DMS114 treated with DMSO at 0.1 percent for 48 hours (cell line): ENCODE data around the gene NPM1.
"Not testable (repeated sequence)": the region's sequence is repeated elsewhere in the genome, so short reads cannot be mapped to it uniquely, and the experiment has no call there.

Experiments used
- DNase-seq: peaks from one replicate; lab custom pipeline; 2025; ENCODE audit not compliant: unreplicated experiment; lab: John Stamatoyannopoulos, UW

Gene NPM1

DNA sequence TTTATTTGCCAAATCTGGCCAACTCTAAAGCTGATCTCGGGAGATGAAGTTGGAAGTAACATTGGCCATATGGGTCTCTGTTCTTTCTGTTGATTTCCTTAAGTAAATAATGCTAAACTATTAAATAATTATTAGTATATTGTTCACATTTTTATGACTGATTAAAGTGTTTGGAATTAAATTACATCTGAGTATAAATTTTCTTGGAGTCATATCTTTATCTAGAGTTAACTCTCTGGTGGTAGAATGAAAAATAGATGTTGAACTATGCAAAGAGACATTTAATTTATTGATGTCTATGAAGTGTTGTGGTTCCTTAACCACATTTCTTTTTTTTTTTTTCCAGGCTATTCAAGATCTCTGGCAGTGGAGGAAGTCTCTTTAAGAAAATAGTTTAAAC lies 22.5 kb downstream of the NPM1 start:
- DNase-seq, result no peak

DNA sequence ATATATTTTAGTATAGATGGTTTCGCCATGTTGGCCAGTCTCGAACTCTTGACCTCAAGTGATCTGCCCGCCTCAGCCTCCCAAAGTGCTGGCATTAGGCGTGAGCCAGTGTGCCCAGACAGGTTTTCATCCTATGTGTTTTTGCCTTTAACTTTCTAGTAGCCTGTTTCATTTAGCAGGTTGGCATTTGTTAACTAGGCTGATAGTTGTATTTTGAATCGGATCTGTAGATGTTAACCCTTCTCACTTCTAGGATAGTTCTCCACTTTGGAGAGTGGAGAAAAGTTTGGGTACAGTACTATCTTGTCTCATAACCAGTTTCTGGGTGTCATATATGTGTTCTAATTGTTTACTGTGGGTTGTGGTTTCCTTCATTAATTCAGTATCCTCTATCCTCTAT lies 24.5 kb downstream of the NPM1 start:
- DNase-seq, result no peak

DNA sequence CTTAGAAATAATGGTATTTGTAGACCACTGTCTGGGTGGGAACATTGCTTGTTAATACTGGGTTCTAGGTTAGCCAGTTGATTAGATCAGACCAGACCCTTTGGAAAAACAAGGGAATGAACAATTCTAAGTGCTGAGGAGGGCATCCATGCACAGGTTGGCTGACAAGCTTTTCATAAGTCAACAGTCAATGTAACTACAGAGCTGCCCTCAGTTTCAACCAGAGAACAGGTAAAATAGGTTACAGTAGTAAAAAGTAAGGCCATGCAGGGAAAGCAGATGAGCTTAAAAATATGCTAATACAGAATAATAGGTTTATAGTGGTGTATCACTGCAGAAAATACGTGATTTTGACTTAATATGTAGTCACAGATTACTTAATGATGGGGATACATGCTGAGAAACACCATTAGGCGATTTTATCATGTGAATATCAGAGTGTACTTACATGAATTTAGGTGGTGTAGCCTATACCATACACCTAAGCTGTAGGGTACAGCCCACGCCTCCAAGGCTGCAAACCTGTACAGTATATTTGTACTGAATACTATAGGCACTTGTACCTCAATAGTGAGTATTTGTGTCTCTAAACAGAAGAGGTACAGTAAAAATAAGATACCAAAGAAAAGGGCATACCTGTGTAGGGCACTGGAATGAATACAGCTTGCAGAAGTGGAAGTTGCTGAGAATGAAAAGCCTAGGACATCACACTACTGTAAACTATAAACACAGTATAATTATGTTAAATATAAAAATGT lies 25.7 kb downstream of the NPM1 start:
- DNase-seq, result no peak

DNA sequence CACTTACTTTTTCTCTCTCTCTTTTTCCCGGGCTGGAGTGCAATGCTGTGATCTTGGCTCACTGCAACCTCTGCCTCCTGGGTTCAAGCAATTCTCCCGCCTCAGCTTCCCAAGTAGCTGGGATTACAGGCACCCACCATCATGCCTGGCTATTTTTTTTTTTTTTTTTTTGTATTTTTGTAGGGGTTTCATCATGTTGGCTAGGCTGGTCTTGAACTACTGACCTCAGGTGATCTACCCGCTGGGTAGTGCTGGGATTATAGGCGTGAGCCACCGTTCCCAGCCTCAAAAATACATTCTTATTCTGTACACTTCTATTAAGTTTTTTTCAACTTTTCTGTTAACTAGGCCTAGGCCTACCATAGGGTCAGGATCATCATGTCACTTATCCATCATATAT lies 26.3 kb downstream of the NPM1 start:
- not testable (repeated sequence) for DNase-seq

DNA sequence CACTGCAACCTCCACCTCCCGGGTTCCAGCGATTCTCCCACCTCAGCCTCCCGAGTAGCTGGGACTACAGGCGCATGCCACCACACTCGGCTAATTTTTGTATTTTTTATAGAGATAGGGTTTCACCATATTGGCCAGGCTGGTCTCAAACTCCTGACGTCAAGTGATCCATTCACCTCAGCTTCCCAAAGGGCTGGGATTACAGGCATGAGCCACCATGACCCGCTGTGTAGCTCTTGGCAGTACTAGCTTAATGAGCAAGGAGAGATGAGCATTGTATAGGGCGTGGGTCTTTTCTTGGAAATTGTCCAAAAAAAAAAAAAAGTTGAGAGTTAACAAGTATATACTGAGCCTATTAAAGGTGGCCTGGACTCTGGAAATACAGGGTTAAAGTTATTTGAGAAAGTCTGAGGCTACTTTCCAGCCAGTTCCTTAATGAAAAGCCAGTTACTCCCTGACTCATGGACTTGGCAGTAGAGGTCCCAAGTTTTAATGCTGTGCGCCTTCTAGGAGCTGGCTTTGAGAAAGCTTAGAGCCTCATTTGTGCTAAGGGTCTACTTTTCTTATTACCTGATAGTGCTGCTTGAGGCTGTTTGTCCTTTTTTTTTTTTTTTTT lies 27.6 kb downstream of the NPM1 start:
- no peak for DNase-seq

DNA sequence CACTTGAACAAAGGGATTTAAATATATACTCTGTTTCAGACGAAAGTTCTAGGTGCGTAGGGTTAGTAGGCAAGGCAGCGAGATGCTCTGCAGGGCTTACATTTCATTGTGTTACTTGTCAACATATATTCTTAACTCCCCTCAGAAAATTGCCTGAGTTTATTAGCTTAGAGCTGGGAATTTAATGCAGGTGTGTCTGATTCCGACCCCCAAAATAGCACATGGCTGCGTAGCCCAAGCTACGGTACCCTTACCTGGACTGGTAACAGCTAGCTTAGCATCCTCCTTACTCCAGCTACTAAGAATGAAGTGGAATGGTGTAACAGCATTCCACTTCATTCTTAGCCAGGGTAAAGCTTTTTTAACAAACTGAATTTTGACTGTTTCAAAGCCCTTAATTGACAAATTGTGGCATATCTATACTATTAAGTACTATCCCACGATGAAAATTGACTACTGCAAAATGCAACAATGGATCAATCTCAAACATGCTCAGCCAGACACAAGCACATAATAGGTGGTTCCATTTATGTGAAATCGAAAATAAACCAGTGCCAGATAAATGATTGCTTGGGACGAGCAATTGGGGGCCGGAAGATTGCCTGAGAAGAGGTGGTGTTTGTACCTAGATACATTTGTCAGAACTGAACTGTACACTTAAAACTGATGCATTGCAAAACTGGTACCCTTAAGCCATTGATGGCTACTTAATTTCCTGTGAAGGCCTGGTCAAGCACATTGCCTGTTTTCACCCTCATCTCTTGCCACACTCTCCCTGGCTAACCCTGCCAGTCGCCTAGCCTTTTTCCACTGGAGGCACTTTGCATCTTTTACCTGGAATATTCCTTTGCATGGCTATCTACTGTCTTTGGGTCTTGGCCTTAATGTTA lies 28.8 kb downstream of the NPM1 start:
- no peak for DNase-seq

DNA sequence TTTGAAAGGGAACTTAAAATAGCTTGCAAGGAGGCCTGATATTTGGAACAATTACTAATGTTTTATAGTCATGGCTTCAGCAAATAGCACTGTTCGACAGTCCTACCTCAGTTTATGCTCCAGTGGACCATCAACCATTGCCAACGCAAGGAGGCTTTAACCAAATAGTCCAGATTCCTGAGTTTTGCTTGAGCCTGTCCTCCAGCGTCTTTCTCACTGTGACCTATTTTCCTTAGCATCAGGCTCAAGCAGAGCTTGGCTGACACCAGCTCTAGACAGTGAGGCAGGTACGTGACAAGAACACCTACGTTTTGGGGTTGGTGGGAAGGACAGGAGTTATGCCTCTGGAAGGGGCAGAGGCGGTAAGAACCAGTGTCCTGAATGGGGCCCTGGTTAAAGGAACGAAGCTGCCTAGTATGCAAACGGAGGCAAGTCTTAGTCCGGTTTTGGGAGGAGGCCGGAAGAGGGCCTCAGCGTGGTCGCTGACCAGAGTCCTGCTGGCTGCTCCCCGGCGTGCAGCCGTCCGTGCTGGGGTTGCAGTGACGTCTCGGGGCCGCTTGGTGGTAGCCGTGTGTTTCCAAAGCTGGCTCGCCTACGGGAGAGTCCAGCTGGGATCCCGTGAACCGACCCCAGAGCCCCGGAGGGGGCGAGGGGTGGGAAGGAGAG lies 30.8 kb downstream of the NPM1 start:
- DNase-seq, result peak; percentile 79

DNA sequence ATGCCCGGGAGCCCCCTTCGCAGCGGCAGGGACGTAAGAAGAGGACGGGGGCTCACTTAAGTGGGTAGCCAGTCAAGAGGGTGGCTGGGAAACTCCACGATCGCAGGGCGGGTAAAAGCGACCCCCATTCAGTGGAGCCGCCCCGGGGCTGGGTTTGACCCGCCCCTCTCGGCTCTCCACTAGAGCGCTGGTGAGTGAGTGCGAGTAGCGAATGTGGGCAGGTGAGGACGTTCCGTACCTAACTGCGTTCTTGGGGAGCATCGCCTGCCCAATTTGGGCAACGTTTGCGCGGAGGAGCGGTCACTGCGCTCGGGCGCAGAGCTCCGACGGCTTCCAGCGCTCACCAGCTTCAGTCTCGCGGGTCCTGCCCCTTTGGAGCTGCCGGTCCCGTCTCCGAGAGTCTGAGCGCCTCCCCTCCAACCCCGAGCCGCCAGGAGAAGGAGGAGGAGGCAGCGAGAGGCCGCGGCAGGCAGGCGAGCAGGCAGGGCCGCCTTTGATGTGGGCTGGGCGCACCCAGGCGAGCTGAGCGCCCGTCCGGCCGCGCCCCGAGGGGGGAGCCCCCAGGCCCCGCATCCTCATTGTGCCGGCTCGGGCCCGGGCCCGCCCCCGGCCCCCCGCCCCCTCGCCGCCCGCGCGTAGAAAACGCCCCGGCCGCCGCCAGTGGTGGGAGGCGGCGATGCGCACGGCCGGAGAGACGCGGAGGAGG lies 31.5 kb downstream of the NPM1 start, which contains the start of gene FGF18:
FGF18 (plus strand) TSS at position 666 of the 706 bp plus-strand sequence. CDS start 553 bp downstream, outside the sequence.
- DNase-seq, result peak; percentile 62

DNA sequence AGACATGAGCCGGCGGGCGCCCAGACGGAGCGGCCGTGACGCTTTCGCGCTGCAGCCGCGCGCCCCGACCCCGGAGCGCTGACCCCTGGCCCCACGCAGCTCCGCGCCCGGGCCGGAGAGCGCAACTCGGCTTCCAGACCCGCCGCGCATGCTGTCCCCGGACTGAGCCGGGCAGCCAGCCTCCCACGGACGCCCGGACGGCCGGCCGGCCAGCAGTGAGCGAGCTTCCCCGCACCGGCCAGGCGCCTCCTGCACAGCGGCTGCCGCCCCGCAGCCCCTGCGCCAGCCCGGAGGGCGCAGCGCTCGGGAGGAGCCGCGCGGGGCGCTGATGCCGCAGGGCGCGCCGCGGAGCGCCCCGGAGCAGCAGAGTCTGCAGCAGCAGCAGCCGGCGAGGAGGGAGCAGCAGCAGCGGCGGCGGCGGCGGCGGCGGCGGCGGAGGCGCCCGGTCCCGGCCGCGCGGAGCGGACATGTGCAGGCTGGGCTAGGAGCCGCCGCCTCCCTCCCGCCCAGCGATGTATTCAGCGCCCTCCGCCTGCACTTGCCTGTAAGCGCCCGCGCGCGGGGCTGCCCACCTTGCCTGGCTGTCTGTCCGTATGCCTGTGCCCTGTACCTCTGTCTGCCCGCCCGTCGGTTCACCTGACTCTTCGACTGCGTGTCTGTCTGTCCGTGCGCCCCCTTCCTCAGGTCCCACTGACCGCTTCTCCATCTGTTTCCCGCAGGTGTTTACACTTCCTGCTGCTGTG lies 32.2 kb downstream of the NPM1 start:
- peak; percentile 26 for DNase-seq

DNA sequence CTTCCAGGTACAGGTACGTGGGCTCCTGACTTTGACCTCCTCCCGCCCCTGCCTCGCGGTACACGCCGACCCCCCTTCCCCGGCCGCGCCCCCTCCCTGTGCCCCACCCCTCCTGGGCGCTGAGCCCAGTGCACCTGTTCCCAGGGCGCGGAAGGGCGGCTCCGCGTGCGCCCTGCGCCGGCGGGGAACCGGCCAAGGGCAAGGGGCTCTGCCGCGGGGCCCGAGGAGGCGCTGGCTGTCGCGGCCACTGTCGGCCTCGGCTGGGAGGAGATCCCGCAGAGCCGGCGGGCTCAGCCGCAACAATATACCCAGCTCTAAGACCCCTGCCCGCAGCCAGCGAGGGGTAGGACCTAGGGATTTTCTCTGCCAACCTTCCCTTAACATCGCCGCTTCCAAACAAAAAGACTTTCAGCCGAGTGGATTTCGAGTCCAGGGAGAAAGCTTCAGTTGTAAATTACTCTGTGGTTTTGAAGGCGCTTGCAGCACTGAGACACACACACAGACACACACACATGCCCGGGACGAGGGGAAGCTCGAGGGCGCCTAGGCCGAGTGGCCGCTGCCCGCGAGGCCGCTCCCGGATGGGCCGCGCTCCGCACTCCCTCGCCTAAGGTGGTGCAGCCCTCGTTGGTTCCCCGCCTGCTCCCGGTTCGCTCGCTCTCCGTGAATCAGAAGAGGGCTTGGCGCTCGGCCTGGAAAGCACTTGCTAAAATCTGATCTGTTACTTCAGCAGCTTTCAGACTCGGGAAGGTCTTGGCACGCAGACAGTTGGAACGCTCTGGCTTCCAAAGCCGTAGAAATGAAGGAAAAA lies 33.0 kb downstream of the NPM1 start:
- DNase-seq, result no peak

DNA sequence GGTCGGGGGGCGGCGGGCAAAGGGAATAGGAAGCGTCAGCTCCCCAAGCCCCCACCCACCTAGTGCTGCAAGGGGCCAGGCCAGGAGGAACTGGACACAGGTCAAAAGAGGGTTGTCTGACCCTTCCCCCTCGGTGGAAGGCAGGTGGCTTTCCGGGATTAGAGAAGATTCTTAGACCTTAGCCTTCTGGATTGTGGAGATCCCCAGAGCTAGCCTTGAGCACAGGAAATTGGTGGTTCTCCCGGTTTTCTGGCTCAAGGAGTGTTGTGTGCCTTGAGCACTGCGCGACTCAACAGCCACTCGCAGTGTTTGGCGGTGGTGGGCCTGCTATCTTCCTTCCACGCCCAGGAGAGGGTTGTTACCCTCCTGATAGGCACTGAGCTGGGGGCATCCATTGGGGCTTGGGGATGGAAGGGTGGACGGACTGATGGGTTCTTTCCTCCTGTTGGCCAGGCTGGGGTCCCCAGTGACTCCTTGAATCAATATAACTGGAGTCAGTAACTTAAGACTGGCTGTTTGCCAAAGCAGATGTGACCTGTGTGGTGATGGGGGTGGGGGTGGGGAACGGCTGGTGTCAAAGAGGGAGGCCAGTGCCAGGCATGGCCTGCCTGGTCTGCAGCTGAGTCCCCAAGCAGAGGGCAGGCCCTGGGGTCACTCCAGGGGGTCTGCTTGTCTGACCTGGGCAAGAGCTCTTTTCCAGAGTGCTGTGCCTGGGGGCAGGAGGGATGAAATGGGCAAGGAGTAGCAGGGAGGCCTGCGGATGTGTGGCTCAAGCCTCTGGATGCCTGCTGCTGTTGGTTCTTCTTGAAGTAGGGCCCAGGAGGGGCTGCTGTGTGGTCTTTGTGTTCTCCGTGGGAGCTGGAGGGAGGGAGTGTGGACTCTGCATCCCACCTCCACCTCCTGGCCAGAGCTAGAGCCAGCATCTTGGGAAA lies 33.9 kb downstream of the NPM1 start:
- DNase-seq, result no peak

DNA sequence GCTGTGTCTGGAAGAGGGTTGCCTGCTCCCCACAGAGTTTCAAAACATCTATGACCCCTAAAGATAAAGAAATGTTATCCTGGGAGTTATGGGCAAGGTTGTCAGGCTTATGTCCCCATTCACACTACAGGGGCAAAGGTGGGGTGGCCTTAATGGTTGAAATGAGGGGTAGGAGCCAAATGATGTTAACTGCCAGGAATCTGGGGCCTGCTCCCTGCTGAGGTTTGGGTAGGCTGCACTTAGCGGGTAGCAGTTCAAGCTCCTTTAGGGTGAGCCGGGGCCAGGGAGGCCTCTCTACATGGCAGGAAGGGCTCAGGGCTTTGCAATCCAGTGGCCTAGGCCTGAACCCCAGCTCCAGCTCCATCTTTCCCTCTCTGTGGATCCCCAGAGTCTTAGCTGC lies 34.8 kb downstream of the NPM1 start:
- no peak for DNase-seq

DNA sequence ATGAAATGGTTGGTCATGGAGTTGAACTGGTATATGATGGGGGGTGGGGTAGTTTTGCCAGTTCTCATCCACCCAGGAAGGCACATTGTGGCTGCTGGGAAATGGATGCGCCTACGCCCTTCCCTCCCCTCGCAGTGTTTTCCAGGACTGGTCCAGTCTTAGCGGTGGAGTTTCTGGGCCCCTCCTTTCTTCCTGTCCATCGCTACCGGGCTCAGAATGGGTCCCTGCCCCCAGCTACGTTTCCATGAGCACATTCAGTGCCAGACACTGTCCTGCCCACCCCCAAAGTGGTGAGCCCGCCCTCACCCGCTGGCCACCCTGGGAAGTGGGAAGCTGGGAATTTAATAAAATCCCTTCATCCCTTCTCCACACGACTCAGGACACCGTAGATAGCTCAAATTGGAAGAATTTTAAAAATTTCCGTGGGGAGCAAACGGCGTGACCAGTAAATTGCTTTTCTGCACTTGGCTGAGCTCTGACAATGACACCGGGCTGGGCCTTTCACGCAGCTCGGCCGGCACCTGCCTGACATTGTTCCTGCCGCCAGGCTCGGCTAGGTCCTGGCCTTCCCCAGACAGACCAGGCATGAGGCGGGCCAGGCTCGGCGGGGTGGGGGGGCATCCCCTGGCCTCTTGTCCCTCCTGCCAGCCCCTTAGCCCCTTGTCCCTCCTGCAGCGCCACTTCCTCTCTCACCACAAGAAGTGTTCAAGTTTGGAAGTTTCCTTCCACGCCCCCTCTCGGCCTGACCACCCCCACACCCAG lies 35.4 kb downstream of the NPM1 start:
- DNase-seq, result no peak

DNA sequence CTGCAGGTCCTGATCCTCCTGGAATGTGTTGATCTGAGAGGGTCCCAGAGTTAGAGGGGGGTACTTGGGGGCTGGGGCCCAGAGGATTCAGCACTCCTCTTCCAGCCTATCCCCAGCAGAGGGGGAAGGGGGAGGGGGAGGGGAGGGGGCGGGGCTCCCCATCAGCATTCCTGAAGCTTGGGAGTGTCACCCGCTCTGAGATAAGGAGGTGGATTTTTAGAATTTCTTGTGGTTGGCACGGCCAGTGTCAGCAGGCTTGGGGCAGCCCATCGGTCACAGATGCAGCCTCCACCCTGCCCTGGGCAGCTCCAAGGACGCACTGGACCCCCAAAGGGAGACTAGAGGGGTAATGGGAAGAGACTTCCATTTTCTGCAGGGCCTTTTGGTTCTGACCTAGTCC lies 37.1 kb downstream of the NPM1 start:
- no peak for DNase-seq

DNA sequence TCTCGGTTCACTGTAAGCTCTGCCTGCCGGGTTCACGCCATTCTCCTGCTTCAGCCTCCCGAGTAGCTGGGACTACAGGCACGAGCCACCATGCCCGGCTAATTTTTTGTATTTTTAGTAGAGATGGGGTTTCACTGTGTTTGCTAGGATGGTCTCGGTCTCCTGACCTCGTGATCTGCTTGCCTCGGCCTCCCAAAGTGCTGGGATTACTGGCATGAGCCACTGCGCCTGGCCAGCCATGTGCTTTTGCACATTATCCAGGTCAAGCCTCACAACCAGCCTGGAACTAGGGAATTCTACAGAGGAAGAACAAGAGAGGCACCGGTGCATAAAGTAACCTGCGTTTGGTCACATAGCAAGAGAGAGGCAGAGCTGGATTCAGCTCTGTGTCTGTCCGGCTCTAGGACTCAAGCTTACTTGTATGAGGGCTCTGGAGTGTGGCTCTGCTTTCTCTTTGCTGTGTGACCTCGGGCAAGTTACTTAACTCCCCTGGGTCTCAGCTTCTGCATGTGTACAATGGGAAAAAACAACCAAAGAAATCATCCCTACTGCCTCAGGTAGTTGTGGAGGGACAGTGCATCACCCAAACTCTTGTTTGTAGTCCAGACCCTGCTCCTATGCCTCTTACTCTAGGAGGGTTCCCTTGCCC lies 38.1 kb downstream of the NPM1 start:
- no peak for DNase-seq

DNA sequence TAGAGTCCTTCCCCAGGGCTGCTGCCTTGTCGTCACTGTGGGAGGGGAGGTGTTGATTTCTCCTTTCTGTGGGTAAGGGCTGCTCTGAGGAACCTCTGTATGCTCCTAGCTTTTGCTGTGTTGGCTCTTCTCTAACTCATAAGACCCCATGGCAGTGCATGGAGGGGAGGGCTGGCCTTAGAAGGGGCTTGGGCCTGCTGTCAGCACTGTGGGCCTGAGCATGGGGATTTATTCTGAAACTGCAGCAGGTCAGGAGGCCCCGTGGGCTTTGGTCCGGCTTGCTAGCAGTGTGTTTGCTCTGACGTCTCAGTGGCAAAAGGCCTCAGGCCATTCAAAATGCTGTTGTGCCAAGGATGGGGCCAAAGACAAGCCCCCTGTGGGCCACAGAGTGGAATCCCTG lies 38.6 kb downstream of the NPM1 start:
- DNase-seq, result no peak

DNA sequence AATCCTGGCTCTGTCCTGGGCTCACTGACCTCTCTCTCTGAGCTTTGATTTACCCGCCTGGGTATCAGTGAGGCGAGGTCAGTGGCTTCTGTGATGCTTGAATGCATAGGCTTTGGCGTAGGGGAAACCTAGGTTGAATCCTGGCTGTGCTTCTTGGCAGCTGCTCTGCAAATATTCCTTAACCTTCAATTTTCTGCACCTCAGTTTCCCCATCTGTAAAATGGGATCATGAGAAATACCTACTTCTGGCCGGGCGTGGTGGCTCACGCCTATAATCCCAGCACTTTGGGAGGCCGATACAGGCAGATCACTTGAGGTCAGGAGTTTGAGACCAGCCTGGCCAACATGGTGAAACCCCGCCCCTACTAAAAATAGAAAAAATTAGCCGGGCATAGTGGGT lies 39.0 kb downstream of the NPM1 start:
- no peak for DNase-seq
